Neural progenitor cell (in vitro differentiated cells): ENCODE data around the gene TNK2. TPM values are rescaled to one million over a fixed set of nuclear protein-coding genes. Genes with fewer than 3 reads are reported as not detected.

ENCODE experiments used
- DNase-seq: peaks from one replicate; pipeline ENCODE4 v3.0.0-alpha.2; 2016; ENCODE audit warnings: low spot score
- H2AFZ ChIP-seq: fragments of 200-600 bp; sonication (generic); replicated peaks from 2 replicates; pipeline ENCODE4 v1.6.1; 2016; ENCODE audit warnings: antibody characterized with exemption
- H3F3A ChIP-seq: fragments of 200-600 bp; sonication (generic); 2 replicates; pipeline ENCODE4 v1.6.1; 2016; ENCODE audit warnings: antibody characterized with exemption, low read depth
- H3K27ac ChIP-seq: fragments of 200-600 bp; sonication (generic); 2 replicates; pipeline ENCODE4 v1.5.1; 2016; ENCODE audit warnings: mild to moderate bottlenecking
- H3K27me3 ChIP-seq: fragments of 200-600 bp; sonication (generic); 2 replicates; pipeline ENCODE4 v1.6.1; 2016; ENCODE audit warnings: mild to moderate bottlenecking, moderate library complexity
- H3K36me3 ChIP-seq: fragments of 200-600 bp; sonication (generic); 2 replicates; pipeline ENCODE4 v1.5.1; 2016
- H3K4me1 ChIP-seq: fragments of 200-600 bp; sonication (generic); 2 replicates; pipeline ENCODE4 v1.6.1; 2016; ENCODE audit warnings: mixed run types
- H3K4me2 ChIP-seq: fragments of 200-600 bp; sonication (generic); 2 replicates; pipeline ENCODE4 v1.6.1; 2016
- H3K4me3 ChIP-seq: fragments of 200-600 bp; sonication (generic); 2 replicates; pipeline ENCODE4 v1.5.1; 2016
- H3K79me2 ChIP-seq: fragments of 200-600 bp; sonication (generic); 2 replicates; pipeline ENCODE4 v1.6.1; 2016; ENCODE audit warnings: low read depth
- H3K9ac ChIP-seq: fragments of 200-600 bp; sonication (generic); 2 replicates; pipeline ENCODE4 v1.6.1; 2016
- H3K9me3 ChIP-seq: fragments of 200-600 bp; sonication (generic); 2 replicates; pipeline ENCODE4 v1.5.1; 2016; ENCODE audit warnings: low read depth
- H4K20me1 ChIP-seq: fragments of 200-600 bp; sonication (generic); 2 replicates; pipeline ENCODE4 v1.6.1; 2016; ENCODE audit warnings: low read depth
- H3K27ac Mint-ChIP-seq: 3 replicates; pipeline ENCODE4 v1.8.0; 2021; ENCODE audit warnings: mixed read lengths
- H3K27me3 Mint-ChIP-seq: 2 replicates; pipeline ENCODE4 v1.8.0; 2022; ENCODE audit warnings: low read depth, mild to moderate bottlenecking, inconsistent platforms, moderate library complexity, mixed read lengths; ENCODE audit not compliant: insufficient read depth
- H3K36me3 Mint-ChIP-seq: 3 replicates; pipeline ENCODE4 v1.8.0; 2021; ENCODE audit warnings: mixed read lengths
- H3K4me1 Mint-ChIP-seq: 3 replicates; pipeline ENCODE4 v1.8.0; 2021; ENCODE audit warnings: mixed read lengths
- H3K4me3 Mint-ChIP-seq: 3 replicates; pipeline ENCODE4 v1.8.0; 2021; ENCODE audit warnings: mild to moderate bottlenecking, moderate library complexity, mixed read lengths
- H3K9me3 Mint-ChIP-seq: 3 replicates; pipeline ENCODE4 v1.8.0; 2020; ENCODE audit warnings: mixed read lengths
- CTCF ChIP-seq: fragments of 200-600 bp; sonication (generic); IDR thresholded peaks from 2 replicates; pipeline ENCODE4 v1.5.1; 2017; ENCODE audit warnings: antibody characterized with exemption, mild to moderate bottlenecking
- EZH2 ChIP-seq: fragments of 200-600 bp; sonication (generic); IDR thresholded peaks from 2 replicates; pipeline ENCODE4 v1.6.1; 2017; ENCODE audit warnings: antibody characterized with exemption, mild to moderate bottlenecking, moderate library complexity
- EZH2phosphoT487 ChIP-seq: fragments of 200-600 bp; sonication (generic); IDR thresholded peaks from 2 replicates; pipeline ENCODE4 v1.6.1; 2017; ENCODE audit warnings: antibody characterized with exemption
- total RNA-seq: library from RNA; depleted of rRNA; stranded (reverse); fragments of >200 nt; gene quantifications from 2 replicates; pipeline ENCODE4 v1.2.3, GENCODE V29; 2015; ENCODE audit warnings: low replicate concordance

The TNK2 gene
- total RNA-seq, 1 donor from 2014 or later: 5.4 TPM

DNA sequence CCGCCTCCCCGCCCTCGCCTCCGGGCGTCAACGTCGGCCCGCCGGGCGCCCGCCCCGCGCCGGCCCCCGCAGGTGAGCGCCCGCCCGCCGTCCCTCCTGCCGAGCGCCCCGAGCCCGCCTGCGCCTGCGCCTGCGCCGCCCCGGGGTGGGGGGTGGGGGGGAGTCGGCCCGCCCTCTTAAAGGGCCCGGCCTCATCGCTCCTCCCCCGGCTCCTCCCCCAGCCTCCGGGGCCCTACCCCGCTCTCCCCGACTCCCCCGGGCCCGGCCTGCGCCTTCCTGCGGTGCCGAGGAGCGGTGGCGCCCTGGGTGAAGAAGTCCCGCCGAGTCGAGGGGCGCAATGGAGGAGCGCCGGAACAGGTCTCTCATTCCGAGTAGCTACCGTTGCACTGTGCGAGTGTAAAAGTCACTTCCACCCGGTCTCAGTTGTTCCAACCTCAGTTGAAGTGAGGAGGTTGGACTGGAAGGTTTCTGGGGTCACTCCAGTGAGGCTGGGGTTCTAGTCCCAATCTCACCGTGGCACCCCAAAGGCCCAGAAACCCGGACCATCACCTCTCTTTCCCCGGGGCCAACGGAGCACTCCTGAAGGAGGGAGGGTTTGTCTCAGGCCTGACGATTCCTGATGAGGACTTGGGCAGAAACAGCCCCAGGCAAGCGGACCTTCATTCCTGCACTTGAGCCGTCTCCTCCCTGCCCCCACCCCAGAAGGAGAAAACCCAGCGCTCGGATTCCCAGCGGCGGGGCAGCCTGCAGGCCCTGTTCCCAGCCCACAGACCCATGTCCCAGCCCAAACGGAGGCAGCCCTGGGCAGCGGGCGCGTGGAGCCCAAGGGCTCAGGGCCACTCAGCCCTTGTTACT is 1.5 kb upstream of the TNK2 start:
- Histone ChIP-seq H3K27ac (no peak overlapping the region), H3K9ac (no peak overlapping the region)

DNA sequence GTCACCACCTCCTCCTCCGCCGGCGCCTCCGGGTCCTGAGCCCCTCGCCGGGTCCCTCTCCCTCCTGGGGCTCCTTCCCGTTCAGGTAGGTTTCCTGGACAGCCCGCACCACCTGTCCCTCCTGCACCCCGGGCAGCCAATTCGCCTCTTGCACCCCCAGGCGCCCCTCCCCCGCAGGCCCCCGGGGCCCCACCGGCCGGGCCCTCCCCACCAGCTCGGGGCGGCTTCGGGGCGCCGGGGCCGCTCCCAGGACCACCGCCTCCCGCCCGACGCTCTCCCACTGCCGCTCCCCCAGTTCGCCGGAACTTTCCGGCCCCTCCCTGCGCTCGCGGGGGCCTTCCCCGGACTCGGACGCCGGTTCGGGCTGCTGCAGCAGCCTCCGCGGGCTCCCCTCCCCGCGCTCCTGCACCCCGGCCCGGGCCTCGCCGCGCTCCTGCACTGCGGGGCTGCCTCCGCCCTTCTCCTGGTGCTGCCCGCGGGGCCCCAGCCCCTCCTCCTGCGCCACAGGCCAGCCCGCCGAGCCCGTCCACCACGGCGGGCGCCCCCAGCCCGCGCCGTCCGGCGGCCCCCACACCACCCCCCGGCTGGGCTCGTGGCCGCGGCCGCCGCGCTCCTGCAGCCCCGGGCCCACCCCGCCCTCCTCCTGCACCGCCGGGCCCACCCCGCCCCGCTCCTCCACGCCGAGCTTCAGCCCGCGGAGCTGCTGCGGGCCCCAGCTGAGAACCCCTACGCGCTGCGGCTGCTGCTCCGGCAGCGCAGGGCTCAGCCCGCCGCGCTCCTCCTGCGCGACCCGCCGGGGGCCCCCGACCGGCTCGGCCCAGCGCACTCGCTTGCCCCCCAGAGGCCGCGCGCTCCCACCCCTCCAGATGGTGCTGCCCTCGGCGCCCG is 587 bp upstream of the TNK2 start:
- Histone ChIP-seq H3K36me3 (no peaks in the 10 kb centered on the region), H3F3A (peaks cover 23% of the 10 kb centered on the region), H3K4me2 (peak overlapping the region; percentile 100), H3K4me3 (peak overlapping the region; percentile 95), H3K79me2 (peaks cover 50% of the 10 kb centered on the region), H3K27me3 (peaks cover 32% of the 10 kb centered on the region), H3K4me1 (peaks cover 11% of the 10 kb centered on the region), H3K27ac (no peak overlapping the region), H2AFZ (no peak overlapping the region), H4K20me1 (peaks cover 42% of the 10 kb centered on the region), H3K9me3 (no peaks in the 10 kb centered on the region), H3K9ac (no peak overlapping the region)
- Mint-ChIP-seq H3K9me3 (no peaks in the 10 kb centered on the region), H3K4me3 (peak overlapping the region; percentile 90), H3K36me3 (peaks cover 4% of the 10 kb centered on the region), H3K27me3 (peaks cover 11% of the 10 kb centered on the region), H3K27ac (no peak overlapping the region), H3K4me1 (peaks cover 31% of the 10 kb centered on the region)
- peak; percentile 78 for DNase-seq
- TF ChIP-seq CTCF: no peak
- TF ChIP-seq EZH2phosphoT487: peak; percentile 29
- peak; percentile 60 for TF ChIP-seq EZH2

More for the DNA sequence above, 1.5 kb upstream of the TNK2 start:
- peaks cover 32% of the 10 kb centered on the region for H3K27me3 ChIP-seq
- H3F3A ChIP-seq: peaks cover 33% of the 10 kb centered on the region
- peak overlapping the region; percentile 95 for H3K4me3 ChIP-seq
- peaks cover 39% of the 10 kb centered on the region for H4K20me1 ChIP-seq
- no peaks in the 10 kb centered on the region for H3K36me3 ChIP-seq
- peak; percentile 88 for DNase-seq
- no peak for TF ChIP-seq EZH2
- peaks cover 37% of the 10 kb centered on the region for H3K4me1 Mint-ChIP-seq
- peaks cover 17% of the 10 kb centered on the region for H3K27me3 Mint-ChIP-seq
- H3K36me3 Mint-ChIP-seq: peaks cover 4% of the 10 kb centered on the region
- peaks cover 41% of the 10 kb centered on the region for H3K79me2 ChIP-seq
- peaks cover 19% of the 10 kb centered on the region for H3K4me1 ChIP-seq
- H3K9me3 Mint-ChIP-seq: no peaks in the 10 kb centered on the region
- H2AFZ ChIP-seq: peak overlapping the region; percentile 87
- peak overlapping the region; percentile 25 for H3K27ac Mint-ChIP-seq
- peak overlapping the region; percentile 81 for H3K4me2 ChIP-seq
- H3K9me3 ChIP-seq: no peaks in the 10 kb centered on the region
- peak overlapping the region; percentile 86 for H3K4me3 Mint-ChIP-seq

DNA sequence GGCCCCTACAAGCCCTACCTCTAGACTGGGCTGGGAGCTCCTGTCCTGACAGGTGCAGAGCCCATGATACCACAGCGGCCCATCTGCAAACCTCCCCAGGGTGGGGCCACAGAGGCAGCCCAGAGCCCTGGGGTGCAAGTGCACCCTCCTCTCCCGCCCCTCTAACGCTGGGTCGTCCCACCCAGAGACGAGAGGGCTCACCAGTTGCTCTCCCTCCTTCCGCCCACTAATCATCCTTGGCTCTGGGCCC is 742 bp downstream of the TNK2 start:
- Histone ChIP-seq H3K9ac (no peak overlapping the region), H3F3A (peaks cover 16% of the 10 kb centered on the region)
- peaks cover 4% of the 10 kb centered on the region for H3K36me3 Mint-ChIP-seq

More for the DNA sequence above, 742 bp downstream of the TNK2 start:
- peaks cover 31% of the 10 kb centered on the region for H3K4me1 Mint-ChIP-seq
- no peak overlapping the region for H3K27ac ChIP-seq
- H3K9me3 ChIP-seq: no peaks in the 10 kb centered on the region
- no peaks in the 10 kb centered on the region for H3K36me3 ChIP-seq
- no peak overlapping the region for H2AFZ ChIP-seq
- H3K4me2 ChIP-seq: peak overlapping the region; percentile 100
- no peak for TF ChIP-seq EZH2
- no peak for TF ChIP-seq EZH2phosphoT487
- TF ChIP-seq CTCF: no peak
- H3K27ac Mint-ChIP-seq: no peak overlapping the region
- H3K27me3 Mint-ChIP-seq: peaks cover 11% of the 10 kb centered on the region
- DNase-seq: no peak
- peaks cover 63% of the 10 kb centered on the region for H3K79me2 ChIP-seq
- H3K27me3 ChIP-seq: peaks cover 32% of the 10 kb centered on the region
- H3K9me3 Mint-ChIP-seq: no peaks in the 10 kb centered on the region
- H4K20me1 ChIP-seq: peaks cover 42% of the 10 kb centered on the region
- peaks cover 11% of the 10 kb centered on the region for H3K4me1 ChIP-seq
- peak overlapping the region; percentile 90 for H3K4me3 Mint-ChIP-seq
- H3K4me3 ChIP-seq: peak overlapping the region; percentile 95
